Astrocyte (in vitro differentiated cells and primary cell): ENCODE data around the gene CTBS.

ENCODE experiments used
- EZH2 ChIP-seq: IDR thresholded peaks from 2 replicates; pipeline ENCODE4 v1.6.1; 2012; ENCODE audit warnings: mild to moderate bottlenecking, low read length, inconsistent platforms; ENCODE audit not compliant: insufficient read depth
- TF ChIP-seq, protein P1 (sequence below): IDR thresholded peaks from 2 replicates; pipeline ENCODE4 v1.5.1; 2011; ENCODE audit warnings: low read depth, mild to moderate bottlenecking, inconsistent platforms, low read length, moderate library complexity; ENCODE audit not compliant: insufficient read depth

DNA sequence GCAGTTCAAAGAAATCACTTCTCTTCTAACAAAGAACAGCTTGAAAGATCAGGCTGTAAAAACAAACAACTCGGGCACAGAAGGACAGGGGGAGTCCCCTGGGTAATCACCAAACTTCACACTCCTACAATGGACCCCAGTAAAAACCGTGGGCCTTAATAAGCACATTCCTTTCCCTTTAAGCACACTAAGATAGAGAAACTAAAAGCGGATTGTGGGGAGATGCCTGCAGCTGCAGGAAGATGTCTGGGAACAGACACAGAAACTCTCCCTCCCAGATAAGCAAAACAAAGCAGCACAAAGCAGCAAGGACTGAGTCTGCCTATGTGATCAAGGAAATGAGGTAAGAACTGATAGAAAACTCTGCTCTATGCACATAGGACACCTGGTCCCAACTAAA lies 37.6 kb upstream of the CTBS start:
- TF ChIP-seq, protein P1, sequence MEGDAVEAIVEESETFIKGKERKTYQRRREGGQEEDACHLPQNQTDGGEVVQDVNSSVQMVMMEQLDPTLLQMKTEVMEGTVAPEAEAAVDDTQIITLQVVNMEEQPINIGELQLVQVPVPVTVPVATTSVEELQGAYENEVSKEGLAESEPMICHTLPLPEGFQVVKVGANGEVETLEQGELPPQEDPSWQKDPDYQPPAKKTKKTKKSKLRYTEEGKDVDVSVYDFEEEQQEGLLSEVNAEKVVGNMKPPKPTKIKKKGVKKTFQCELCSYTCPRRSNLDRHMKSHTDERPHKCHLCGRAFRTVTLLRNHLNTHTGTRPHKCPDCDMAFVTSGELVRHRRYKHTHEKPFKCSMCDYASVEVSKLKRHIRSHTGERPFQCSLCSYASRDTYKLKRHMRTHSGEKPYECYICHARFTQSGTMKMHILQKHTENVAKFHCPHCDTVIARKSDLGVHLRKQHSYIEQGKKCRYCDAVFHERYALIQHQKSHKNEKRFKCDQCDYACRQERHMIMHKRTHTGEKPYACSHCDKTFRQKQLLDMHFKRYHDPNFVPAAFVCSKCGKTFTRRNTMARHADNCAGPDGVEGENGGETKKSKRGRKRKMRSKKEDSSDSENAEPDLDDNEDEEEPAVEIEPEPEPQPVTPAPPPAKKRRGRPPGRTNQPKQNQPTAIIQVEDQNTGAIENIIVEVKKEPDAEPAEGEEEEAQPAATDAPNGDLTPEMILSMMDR = no peak
- no peak for TF ChIP-seq EZH2
